GM12878 (cell line): ENCODE measurements around the gene PRTFDC1. TPM values are rescaled to one million over a fixed set of nuclear protein-coding genes. Genes with fewer than 3 reads are reported as not detected.

Experiments
- ATF7 ChIP-seq: fragments of 450-650 bp; IDR thresholded peaks from 2 replicates; pipeline ENCODE4 v1.6.1; 2016; ENCODE audit warnings: low read depth, mild to moderate bottlenecking
- BHLHE40 ChIP-seq, 2 experiments: fragments of 450-650 bp in 1 of 2; IDR thresholded peaks; 2 replicates each; pipeline ENCODE4 v1.6.1; 2011 to 2017; ENCODE audit warnings: low read depth in 2 of 2, borderline replicate concordance in 1 of 2, improper control_type of control experiment in 1 of 2, low read length in 1 of 2, mild to moderate bottlenecking in 1 of 2
- BMI1 ChIP-seq: fragments of 450-650 bp; IDR thresholded peaks from 2 replicates; pipeline ENCODE4 v1.6.1; 2016; ENCODE audit warnings: mild to moderate bottlenecking, moderate library complexity, borderline replicate concordance
- CBFB ChIP-seq: IDR thresholded peaks from 2 replicates; pipeline ENCODE4 v1.6.1; 2016; ENCODE audit warnings: antibody characterized with exemption, low read depth
- CBX3 ChIP-seq: fragments of 200-600 bp; sonication (generic); IDR thresholded peaks from 2 replicates; pipeline ENCODE4 v1.6.1; 2016; ENCODE audit warnings: low read depth, borderline replicate concordance
- ESRRA ChIP-seq: IDR thresholded peaks from 2 replicates; pipeline ENCODE4 v1.6.1; 2012; ENCODE audit warnings: mild to moderate bottlenecking, low read length, improper control_type of control experiment
- FOXK2 ChIP-seq: fragments of 450-650 bp; IDR thresholded peaks from 2 replicates; pipeline ENCODE4 v1.6.1; 2017; ENCODE audit warnings: mild to moderate bottlenecking, moderate library complexity
- HDGF ChIP-seq: fragments of 450-650 bp; IDR thresholded peaks from 2 replicates; pipeline ENCODE4 v1.6.1; 2016; ENCODE audit warnings: antibody characterized with exemption
- MAX ChIP-seq: IDR thresholded peaks from 2 replicates; pipeline ENCODE4 v1.6.1; 2012; ENCODE audit warnings: low read depth, low read length, improper control_type of control experiment
- MEF2B ChIP-seq: fragments of 450-650 bp; IDR thresholded peaks from 2 replicates; pipeline ENCODE4 v1.6.1; 2018; ENCODE audit warnings: mild to moderate bottlenecking, moderate library complexity; ENCODE audit not compliant: partially characterized antibody, poor library complexity, severe bottlenecking
- MYB ChIP-seq: fragments of 150-350 bp; IDR thresholded peaks from 2 replicates; pipeline ENCODE4 v1.6.1; 2014; ENCODE audit warnings: mild to moderate bottlenecking, low read depth, low read length, borderline replicate concordance
- NFXL1 ChIP-seq: fragments of 450-650 bp; IDR thresholded peaks from 2 replicates; pipeline ENCODE4 v1.6.1; 2017; ENCODE audit warnings: antibody characterized with exemption, mild to moderate bottlenecking, borderline replicate concordance
- NFYA ChIP-seq: IDR thresholded peaks from 2 replicates; pipeline ENCODE4 v1.6.1; 2011; ENCODE audit warnings: low read depth, mild to moderate bottlenecking, low read length, improper control_type of control experiment, borderline replicate concordance
- PAX5 ChIP-seq: IDR thresholded peaks from 2 replicates; pipeline ENCODE4 v1.6.1; 2011; ENCODE audit warnings: low read depth, low read length, borderline replicate concordance
- SKIL ChIP-seq: fragments of 450-650 bp; IDR thresholded peaks from 2 replicates; pipeline ENCODE4 v1.6.1; 2017; ENCODE audit warnings: mild to moderate bottlenecking, low read depth, inconsistent platforms; ENCODE audit not compliant: poor library complexity, severe bottlenecking
- SPI1 ChIP-seq: IDR thresholded peaks from 2 replicates; pipeline ENCODE4 v1.6.1; 2011; ENCODE audit warnings: low read depth, mild to moderate bottlenecking, low read length, moderate library complexity, borderline replicate concordance; ENCODE audit not compliant: insufficient read depth
- TAF1 ChIP-seq: IDR thresholded peaks from 2 replicates; pipeline ENCODE4 v1.6.1; 2011; ENCODE audit warnings: mild to moderate bottlenecking, low read depth, low read length, borderline replicate concordance
- ZBED1 ChIP-seq: IDR thresholded peaks from 2 replicates; pipeline ENCODE4 v1.6.1; 2016; ENCODE audit warnings: borderline replicate concordance
- ZBTB33 ChIP-seq: fragments of 450-650 bp; IDR thresholded peaks from 2 replicates; pipeline ENCODE4 v1.6.1; 2017; ENCODE audit warnings: mild to moderate bottlenecking
- ZNF592 ChIP-seq: fragments of 450-650 bp; IDR thresholded peaks from 2 replicates; pipeline ENCODE4 v1.6.1; 2017; ENCODE audit warnings: mild to moderate bottlenecking, moderate library complexity
- polyA plus RNA-seq, 11 experiments: library from polyadenylated mRNA; depleted of rRNA in 4 of 11; unstranded in 6 of 11; stranded (reverse) in 5 of 11; fragments of >200 nt; fragmentation: Nextera tagmentation in 4 of 11; fragmentation: Illumina TruSeq in 1 of 11; extraction: Ambion mirVana in 4 of 11; extraction: Trizol in 1 of 11; gene quantifications; 1 replicate in 1 of 11; 2 replicates in 10 of 11; pipeline versions ENCODE4 v1.2.1 to v1.2.3, GENCODE V29; 2011 to 2016; ENCODE audit warnings: inconsistent platforms in 2 of 11, missing spikeins in 2 of 11, low read depth in 1 of 11
- total RNA-seq, 4 experiments: library from RNA; depleted of rRNA in 3 of 4; stranded (reverse); fragments of >200 nt in 3 of 4; fragmentation: Illumina TruSeq in 1 of 4; extraction: Trizol in 1 of 4; gene quantifications; 2 replicates each; pipeline versions ENCODE4 v1.2.1 to v1.2.3, GENCODE V29; 2013 to 2021

Gene PRTFDC1
- total and polyA plus RNA-seq, 10 of the 15 experiments (the other 5 are each of a cell fraction or from before 2014, with no cell fraction given), result 5.5 to 17.3 (median 11.3) TPM

- TF ChIP-seq ZNF592 (no peak; the same call in 1 of the 2 replicates), ZBED1 (peak; percentile 42; the same call in 1 of the 2 replicates), BHLHE40 (IDR thresholded peaks at IDR 0.05; ENCODE audit: borderline replicate concordance in 1 of 2, low read depth in 2 of 2, low read length in 1 of 2) (peak in 1 of 2 experiments; percentile 56; a peak in 1 of 4 replicates), TAF1 (no peak), MYB (peak; percentile 60; the same call in 1 of the 2 replicates), PAX5 (peak; percentile 74), CBX3 (no peak), ESRRA (no peak), MAX (no peak), ZBTB33 (no peak), NFYA (no peak), SKIL (no peak), CBFB (no peak), BMI1 (peak; percentile 29; the same call in 1 of the 2 replicates), NFXL1 (no peak), MEF2B (peak; percentile 43), ATF7 (peak; percentile 69), SPI1 (peak; percentile 34; the same call in 1 of the 2 replicates), FOXK2 (no peak), HDGF (no peak)
Measured at GRCh38 chr10:24920907-24921881, 31.2 kb downstream of the PRTFDC1 start (continued).
